Endodermal cell (in vitro differentiated cells): ENCODE measurements around the gene WDR7. TPM values are rescaled to one million over a fixed set of nuclear protein-coding genes. Genes with fewer than 3 reads are reported as not detected.

Experiments used
- DNase-seq: peaks from one replicate; pipeline ENCODE4 v3.0.0-alpha.2; 2017
- H3K27ac ChIP-seq: 2 replicates; pipeline ENCODE4 v1.5.1; 2013; ENCODE audit warnings: mild to moderate bottlenecking, low read depth, low read length, moderate library complexity
- H3K27me3 ChIP-seq: 2 replicates; pipeline ENCODE4 v1.6.1; 2013; ENCODE audit warnings: mild to moderate bottlenecking, low read length, moderate library complexity; ENCODE audit not compliant: insufficient read depth, control insufficient read depth, poor library complexity, severe bottlenecking
- H3K36me3 ChIP-seq: 2 replicates; pipeline ENCODE4 v1.7.0; 2013; ENCODE audit warnings: mild to moderate bottlenecking, low read length, moderate library complexity; ENCODE audit not compliant: control insufficient read depth, insufficient read depth
- H3K4me1 ChIP-seq: one replicate; pipeline ENCODE4 v1.7.0; 2013; ENCODE audit warnings: low read length; ENCODE audit not compliant: control insufficient read depth, insufficient read depth
- H3K4me3 ChIP-seq: 2 replicates; pipeline ENCODE4 v1.5.1; 2013; ENCODE audit warnings: mild to moderate bottlenecking, low read length, moderate library complexity
- H3K9ac ChIP-seq: 2 replicates; pipeline ENCODE4 v1.6.1; 2013; ENCODE audit warnings: mild to moderate bottlenecking, low read length, moderate library complexity; ENCODE audit not compliant: poor library complexity, severe bottlenecking; ENCODE audit errors: extremely low read depth
- H3K9me3 ChIP-seq: 2 replicates; pipeline ENCODE4 v1.6.1; 2013; ENCODE audit warnings: mild to moderate bottlenecking, low read length, moderate library complexity; ENCODE audit not compliant: control insufficient read depth
- H3K27ac Mint-ChIP-seq: 2 replicates; pipeline ENCODE4 v1.8.0; 2020; ENCODE audit warnings: mixed read lengths
- H3K27me3 Mint-ChIP-seq: 2 replicates; pipeline ENCODE4 v1.8.0; 2021; ENCODE audit warnings: mild to moderate bottlenecking, mixed read lengths; ENCODE audit not compliant: insufficient read depth
- H3K36me3 Mint-ChIP-seq: 2 replicates; pipeline ENCODE4 v1.8.0; 2020; ENCODE audit warnings: low read depth, mixed read lengths
- H3K4me1 Mint-ChIP-seq: 2 replicates; pipeline ENCODE4 v1.8.0; 2020; ENCODE audit warnings: mixed read lengths
- H3K4me3 Mint-ChIP-seq: 2 replicates; pipeline ENCODE4 v1.8.0; 2020; ENCODE audit warnings: mild to moderate bottlenecking, moderate library complexity, mixed read lengths
- H3K9me3 Mint-ChIP-seq: 2 replicates; pipeline ENCODE4 v1.8.0; 2020; ENCODE audit warnings: mild to moderate bottlenecking, mixed read lengths
- WGBS, 2 experiments: methylation state at CpG; one replicate each; pipeline versions ENCODE4 v1.1.5 to v1.1.7; 2013; ENCODE audit warnings: missing lambda C conversion rate in 2 of 2, mixed read lengths in 1 of 2; ENCODE audit not compliant: insufficient coverage in 1 of 2, insufficient read length in 1 of 2; 5-methylcytosine and 5-hydroxymethylcytosine counted together
- total RNA-seq, 2 donors: library from RNA; stranded (reverse); fragmentation: NEBNext Ultra II Directional in 1 of 2; extraction: Animal tissue kit (Norgen Biotek cat#: 25700) in 1 of 2; gene quantifications; 2 replicates in 1 of 2; 3 replicates in 1 of 2; pipeline ENCODE4 v1.2.1, GENCODE V29; 2021
- TF ChIP-seq, protein P1 (sequence below): fragments of 200-600 bp; sonication (generic); conservative IDR thresholded peaks from 2 replicates; pipeline ENCODE4 v1.5.0; 2021; ENCODE audit warnings: antibody characterized with exemption, mild to moderate bottlenecking

WDR7 gene
- total RNA-seq, 2 donors from 2014 or later, result 17.1 to 22.5 TPM

DNA sequence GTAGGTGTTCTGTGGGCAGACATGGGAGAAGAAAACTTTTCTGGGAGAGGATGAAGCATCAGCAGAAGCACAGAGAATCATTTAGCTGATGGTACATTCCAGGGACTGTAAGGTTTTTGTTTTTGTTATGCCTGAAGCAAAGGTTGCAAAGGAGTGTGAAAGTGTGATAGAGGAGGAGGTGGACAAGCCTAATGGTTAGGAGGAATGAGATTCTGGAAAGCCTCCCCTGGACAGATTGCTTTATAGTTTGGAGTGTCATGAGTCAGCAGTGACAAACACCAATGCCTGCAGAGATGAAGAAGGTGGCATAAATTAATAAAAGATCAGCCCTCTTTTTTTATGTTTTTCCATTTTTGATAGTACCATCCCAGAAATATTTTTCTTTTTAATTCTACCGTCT, 324.1 kb downstream of the WDR7 start:
- Histone ChIP-seq H3K9ac (no peak overlapping the region), H3K27ac (no peak overlapping the region), H3K4me1 (no peaks in the 10 kb centered on the region), H3K9me3 (no peaks in the 10 kb centered on the region), H3K4me3 (no peak overlapping the region), H3K36me3 (no peaks in the 10 kb centered on the region), H3K27me3 (no peaks in the 10 kb centered on the region)
- WGBS, 2 experiments, result 100% methylated on average over 1 of the region's 1 CpG; no CpG with 5 or more reads in 1 of the 2 experiments
- TF ChIP-seq, protein P1, sequence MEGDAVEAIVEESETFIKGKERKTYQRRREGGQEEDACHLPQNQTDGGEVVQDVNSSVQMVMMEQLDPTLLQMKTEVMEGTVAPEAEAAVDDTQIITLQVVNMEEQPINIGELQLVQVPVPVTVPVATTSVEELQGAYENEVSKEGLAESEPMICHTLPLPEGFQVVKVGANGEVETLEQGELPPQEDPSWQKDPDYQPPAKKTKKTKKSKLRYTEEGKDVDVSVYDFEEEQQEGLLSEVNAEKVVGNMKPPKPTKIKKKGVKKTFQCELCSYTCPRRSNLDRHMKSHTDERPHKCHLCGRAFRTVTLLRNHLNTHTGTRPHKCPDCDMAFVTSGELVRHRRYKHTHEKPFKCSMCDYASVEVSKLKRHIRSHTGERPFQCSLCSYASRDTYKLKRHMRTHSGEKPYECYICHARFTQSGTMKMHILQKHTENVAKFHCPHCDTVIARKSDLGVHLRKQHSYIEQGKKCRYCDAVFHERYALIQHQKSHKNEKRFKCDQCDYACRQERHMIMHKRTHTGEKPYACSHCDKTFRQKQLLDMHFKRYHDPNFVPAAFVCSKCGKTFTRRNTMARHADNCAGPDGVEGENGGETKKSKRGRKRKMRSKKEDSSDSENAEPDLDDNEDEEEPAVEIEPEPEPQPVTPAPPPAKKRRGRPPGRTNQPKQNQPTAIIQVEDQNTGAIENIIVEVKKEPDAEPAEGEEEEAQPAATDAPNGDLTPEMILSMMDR, result no peak
- no peaks in the 10 kb centered on the region for H3K36me3 Mint-ChIP-seq
- no peak overlapping the region for H3K4me3 Mint-ChIP-seq
- peaks cover 5% of the 10 kb centered on the region for H3K4me1 Mint-ChIP-seq
- no peaks in the 10 kb centered on the region for H3K27me3 Mint-ChIP-seq
- no peak for DNase-seq
- no peaks in the 10 kb centered on the region for H3K9me3 Mint-ChIP-seq
- H3K27ac Mint-ChIP-seq, result no peak overlapping the region

DNA sequence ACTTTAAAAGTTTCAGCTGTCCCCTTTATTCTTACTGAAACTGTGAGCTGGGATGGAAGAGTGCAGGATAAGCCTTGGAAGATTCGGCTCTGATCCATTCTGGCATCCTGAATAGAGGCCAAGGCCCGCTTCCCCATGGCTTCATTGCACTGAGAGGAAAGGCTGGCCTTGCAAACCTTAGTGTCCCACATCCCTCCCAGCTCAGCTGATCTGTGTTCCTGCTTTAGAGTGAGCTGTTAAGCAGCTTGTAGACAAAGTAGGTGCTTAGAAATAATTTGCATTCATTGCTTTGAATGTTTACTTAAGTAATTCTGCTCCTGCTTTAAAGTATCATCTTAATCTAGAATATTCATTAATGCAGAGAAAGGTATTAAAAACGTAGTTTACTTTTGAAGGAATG, 326.1 kb downstream of the WDR7 start:
- Mint-ChIP-seq H3K27me3 (no peaks in the 10 kb centered on the region), H3K9me3 (no peaks in the 10 kb centered on the region), H3K4me1 (peaks cover 13% of the 10 kb centered on the region), H3K36me3 (no peaks in the 10 kb centered on the region), H3K27ac (no peak overlapping the region), H3K4me3 (no peak overlapping the region)
- H3K27ac ChIP-seq, result no peak overlapping the region
- no peak for DNase-seq
- H3K36me3 ChIP-seq, result no peaks in the 10 kb centered on the region
- H3K27me3 ChIP-seq, result no peaks in the 10 kb centered on the region
- 83 to 88% methylated on average over 1 to 2 of the region's 3 CpGs for WGBS, 2 experiments
- TF ChIP-seq, protein P1, result no peak
- H3K9me3 ChIP-seq, result no peaks in the 10 kb centered on the region
- H3K4me1 ChIP-seq, result peaks cover 4% of the 10 kb centered on the region
- no peak overlapping the region for H3K4me3 ChIP-seq
- H3K9ac ChIP-seq, result no peak overlapping the region

DNA sequence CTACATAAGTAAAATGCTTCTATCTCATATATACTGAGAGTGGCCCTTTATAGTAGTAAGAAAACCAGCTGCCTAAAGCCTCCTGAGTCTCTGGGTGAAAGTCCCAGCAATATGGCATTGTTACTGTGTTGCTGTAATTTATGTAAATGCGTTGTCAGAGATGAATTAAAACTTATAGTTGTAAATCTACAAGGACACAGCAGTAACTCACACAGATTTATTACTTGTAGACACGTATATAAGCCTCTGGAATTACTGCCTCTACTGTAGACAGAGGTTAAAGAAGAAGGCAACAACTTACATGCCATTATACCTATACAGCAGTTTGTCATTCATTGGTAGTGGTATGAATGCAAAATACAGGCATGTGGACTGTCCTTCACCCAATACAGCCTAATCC, 326.6 kb downstream of the WDR7 start:
- Mint-ChIP-seq H3K27me3 (no peaks in the 10 kb centered on the region), H3K9me3 (no peaks in the 10 kb centered on the region), H3K4me3 (no peak overlapping the region), H3K36me3 (no peaks in the 10 kb centered on the region), H3K4me1 (peaks cover 18% of the 10 kb centered on the region), H3K27ac (no peak overlapping the region)
- TF ChIP-seq, protein P1, result no peak
- 85% methylated on average over 2 of the region's 2 CpGs; no CpG with 5 or more reads in 1 of the 2 experiments for WGBS, 2 experiments
- DNase-seq, result no peak
- H3K27me3 ChIP-seq, result no peaks in the 10 kb centered on the region
- H3K4me3 ChIP-seq, result no peak overlapping the region
- H3K9me3 ChIP-seq, result no peaks in the 10 kb centered on the region
- H3K4me1 ChIP-seq, result peaks cover 8% of the 10 kb centered on the region
- no peak overlapping the region for H3K27ac ChIP-seq
- H3K36me3 ChIP-seq, result no peaks in the 10 kb centered on the region
- no peak overlapping the region for H3K9ac ChIP-seq
